CD4-positive, alpha-beta T cell (primary cell): Measurements from ENCODE around the gene RBMS3. TPM values are rescaled to one million over a fixed set of nuclear protein-coding genes. Genes with fewer than 3 reads are reported as not detected.

Source experiments
- ATAC-seq: fragments of 200-7000 bp; cut with Tn5 transposase; one replicate; pipeline ENCODE4 v1.10.0; 2022; ENCODE audit warnings: mild to moderate bottlenecking; ENCODE audit not compliant: poor library complexity
- CTCF ChIA-PET: fragments of 350-600 bp; sonication (Branson Sonifier 250); formaldehyde crosslinking; loops from one replicate; lab custom pipeline; 2021; ENCODE audit warnings: antibody characterized with exemption, inconsistent platforms; lab: Charles Lee
- POLR2A ChIA-PET: fragments of 350-600 bp; sonication (Branson Sonifier 250); formaldehyde crosslinking; loops from one replicate; lab custom pipeline; 2021; ENCODE audit warnings: antibody characterized with exemption, inconsistent platforms; lab: Charles Lee
- DNase-seq, 14 experiments: peaks; one replicate each; pipeline ENCODE4 v3.0.0-alpha.2; 2013 to 2020; ENCODE audit warnings: mixed read lengths in 2 of 14
- H3K27ac ChIP-seq, 2 donors: one replicate each; pipeline versions ENCODE4 v1.5.1 to v1.7.0; 2013; ENCODE audit warnings: low read length in 2 of 2, low read depth in 1 of 2, mild to moderate bottlenecking in 1 of 2
- H3K27me3 ChIP-seq, 2 experiments: 1 replicate in 1 of 2; 2 replicates in 1 of 2; pipeline versions ENCODE4 v1.6.1 to v1.7.0; 2013; ENCODE audit warnings: low read length in 2 of 2, control low read depth in 1 of 2, mild to moderate bottlenecking in 1 of 2, moderate library complexity in 1 of 2; ENCODE audit not compliant: insufficient read depth in 2 of 2, control insufficient read depth in 1 of 2
- H3K36me3 ChIP-seq: one replicate; pipeline ENCODE4 v1.6.1; 2013; ENCODE audit warnings: low read length, control low read depth; ENCODE audit not compliant: insufficient read depth
- H3K4me1 ChIP-seq: one replicate; pipeline ENCODE4 v1.6.1; 2013; ENCODE audit warnings: low read length, control low read depth; ENCODE audit not compliant: insufficient read depth
- H3K4me3 ChIP-seq: one replicate; pipeline ENCODE4 v1.5.1; 2013; ENCODE audit warnings: mild to moderate bottlenecking, low read length, moderate library complexity
- H3K9me3 ChIP-seq, 2 experiments: 1 replicate in 1 of 2; 2 replicates in 1 of 2; pipeline versions ENCODE4 v1.6.1 to v1.7.0; 2013; ENCODE audit warnings: low read length in 2 of 2, mild to moderate bottlenecking in 2 of 2, control low read depth in 1 of 2, moderate library complexity in 1 of 2; ENCODE audit not compliant: control insufficient read depth in 1 of 2, insufficient read depth in 1 of 2
- H3K27ac Mint-ChIP-seq: one replicate; pipeline ENCODE4 v1.8.0; 2020; ENCODE audit warnings: mixed read lengths
- H3K27me3 Mint-ChIP-seq: one replicate; pipeline ENCODE4 v1.8.0; 2021; ENCODE audit warnings: mixed read lengths
- H3K36me3 Mint-ChIP-seq: one replicate; pipeline ENCODE4 v1.8.0; 2021; ENCODE audit warnings: low read depth, mixed read lengths
- H3K4me1 Mint-ChIP-seq: one replicate; pipeline ENCODE4 v1.8.0; 2021; ENCODE audit warnings: low read depth, mixed read lengths
- H3K4me3 Mint-ChIP-seq: one replicate; pipeline ENCODE4 v1.8.0; 2020; ENCODE audit warnings: mild to moderate bottlenecking, mixed read lengths
- H3K9me3 Mint-ChIP-seq: one replicate; pipeline ENCODE4 v1.8.0; 2020; ENCODE audit warnings: mixed read lengths
- CTCF ChIP-seq: fragments of 200-600 bp; IDR thresholded peaks from one replicate; pipeline ENCODE4 v1.8.0; 2022; ENCODE audit warnings: antibody characterized with exemption, mild to moderate bottlenecking
- intact Hi-C, 2 experiments: fragments of 100-400 bp; cut with DNase I in 1 of 2; cut with micrococcal nuclease in 1 of 2; formaldehyde crosslinking; loops; one replicate each; pipeline versions ENCODE4 v1.15.1 to v1.9.0; 2023 to 2025; cut with DNase I, micrococcal nuclease
- total RNA-seq, 174 experiments: library from RNA in 2 of 174; stranded (reverse) in 2 of 174; gene quantifications; one replicate each; pipeline ENCODE4 v1.2.3 and lab custom pipeline; 2021 to 2026

Gene RBMS3
- total RNA-seq, 2 experiments from 2014 or later = 1.6 to 1.7 TPM

- H3K27me3 ChIP-seq = no peaks in the 10 kb centered on the region
- ChIA-PET CTCF (no interaction called here), POLR2A (no interaction called here)
- H3K4me1 ChIP-seq = no peaks in the 10 kb centered on the region
- Mint-ChIP-seq H3K27me3 (no peaks in the 10 kb centered on the region), H3K4me3 (no peak overlapping the region), H3K36me3 (no peaks in the 10 kb centered on the region), H3K9me3 (peaks cover 3% of the 10 kb centered on the region), H3K27ac (no peak overlapping the region), H3K4me1 (no peaks in the 10 kb centered on the region)
- no peak overlapping the region for H3K4me3 ChIP-seq
- ATAC-seq (no peak), DNase-seq (no peak)
- peaks cover 0 to 2% of the 10 kb centered on the region in 2 experiments for H3K9me3 ChIP-seq
- TF ChIP-seq CTCF = no peak
- intact Hi-C loops = no loop called here
- H3K27ac ChIP-seq = no peak overlapping the region
- H3K36me3 ChIP-seq = no peaks in the 10 kb centered on the region
Measured at GRCh38 chr3:29583861-29584260, 303.0 kb downstream of the RBMS3 start.

GRCh38 chr3:29585368-29585767 lies 304.5 kb downstream of the RBMS3 start:
- H3K9me3 Mint-ChIP-seq = peaks cover 3% of the 10 kb centered on the region
- no peaks in the 10 kb centered on the region for H3K36me3 Mint-ChIP-seq
- no peak overlapping the region for H3K4me3 ChIP-seq
- H3K27me3 ChIP-seq = no peaks in the 10 kb centered on the region
- H3K4me1 ChIP-seq = no peaks in the 10 kb centered on the region
- H3K27me3 Mint-ChIP-seq = no peaks in the 10 kb centered on the region
- no peaks in the 10 kb centered on the region for H3K4me1 Mint-ChIP-seq
- ATAC-seq (no peak), DNase-seq (no peak)
- H3K9me3 ChIP-seq = no peaks in the 10 kb centered on the region
- intact Hi-C loops = no loop called here
- ChIA-PET POLR2A (no interaction called here), CTCF (no interaction called here)
- TF ChIP-seq CTCF = no peak
- H3K27ac Mint-ChIP-seq = no peak overlapping the region
- H3K36me3 ChIP-seq = no peaks in the 10 kb centered on the region
- H3K27ac ChIP-seq = no peak overlapping the region
- H3K4me3 Mint-ChIP-seq = no peak overlapping the region

- Mint-ChIP-seq H3K9me3 (peaks cover 9% of the 10 kb centered on the region), H3K36me3 (no peaks in the 10 kb centered on the region), H3K27ac (no peak overlapping the region), H3K4me1 (no peaks in the 10 kb centered on the region), H3K27me3 (no peaks in the 10 kb centered on the region), H3K4me3 (no peak overlapping the region)
- ChIA-PET CTCF (no interaction called here), POLR2A (no interaction called here)
- TF ChIP-seq CTCF = no peak
- intact Hi-C loops = no loop called here
- Histone ChIP-seq H3K36me3 (no peaks in the 10 kb centered on the region), H3K4me3 (no peak overlapping the region), H3K9me3 (no peaks in the 10 kb centered on the region), H3K27me3 (no peaks in the 10 kb centered on the region), H3K27ac (no peak overlapping the region), H3K4me1 (no peaks in the 10 kb centered on the region)
- ATAC-seq (no peak), DNase-seq (no peak)
Measured at GRCh38 chr3:29587340-29587739, 306.5 kb downstream of the RBMS3 start.
